Caco-2 (cell line): Measurements from ENCODE around the gene TP53BP2. TPM values are rescaled to one million over a fixed set of nuclear protein-coding genes. Genes with fewer than 3 reads are reported as not detected.

Experiments used
- BruUV-seq: library from RNA; stranded (reverse); fragments of 400-500 nt; replicated peaks from 2 replicates; lab custom pipeline; 2021; lab: Mats Ljungman, UMichigan
- CTCF ChIA-PET: fragments of 300-600 bp; sonication (Branson Sonifier 250); formaldehyde crosslinking; loops from one replicate; lab custom pipeline; 2022; ENCODE audit warnings: antibody characterized with exemption; lab: Charles Lee
- POLR2A ChIA-PET: fragments of 300-600 bp; sonication (Branson Sonifier 250); formaldehyde crosslinking; loops from one replicate; lab custom pipeline; 2022; ENCODE audit warnings: antibody characterized with exemption; lab: Charles Lee
- DNase-seq, 2 experiments: peaks; one replicate each; pipeline versions ENCODE4 v3.0.0 to v3.0.0-alpha.2; 2020 to 2022
- H3K27me3 ChIP-seq: replicated peaks from 2 replicates; pipeline ENCODE4 v1.6.0; 2011; ENCODE audit warnings: low read length; ENCODE audit not compliant: control insufficient read depth, insufficient read depth
- H3K36me3 ChIP-seq: 2 replicates; pipeline ENCODE4 v1.5.1; 2011; ENCODE audit warnings: low read length; ENCODE audit not compliant: control insufficient read depth, insufficient read depth
- H3K4me1 ChIP-seq: fragments of 250-450 bp; sonication (Bioruptor Pico); 2 replicates; pipeline ENCODE4 v1.5.1; 2020; ENCODE audit warnings: mild to moderate bottlenecking
- H3K4me3 ChIP-seq: 2 replicates; pipeline ENCODE4 v1.5.1; 2011; ENCODE audit warnings: low read depth, mild to moderate bottlenecking, control low read depth, low read length
- H3K9me3 ChIP-seq: fragments of 250-450 bp; sonication (Bioruptor Pico); 2 replicates; pipeline ENCODE4 v1.5.1; 2020; ENCODE audit warnings: mild to moderate bottlenecking, moderate library complexity
- H3K27ac Mint-ChIP-seq: one replicate; pipeline ENCODE4 v1.8.0; 2022; ENCODE audit warnings: mixed read lengths; ENCODE audit not compliant: unreplicated experiment
- H3K27me3 Mint-ChIP-seq: one replicate; pipeline ENCODE4 v1.8.0; 2022; ENCODE audit warnings: mixed read lengths; ENCODE audit not compliant: insufficient read depth, unreplicated experiment
- H3K36me3 Mint-ChIP-seq: one replicate; pipeline ENCODE4 v1.8.0; 2022; ENCODE audit warnings: mild to moderate bottlenecking, mixed read lengths; ENCODE audit not compliant: insufficient read depth, unreplicated experiment
- H3K4me1 Mint-ChIP-seq: one replicate; pipeline ENCODE4 v1.8.0; 2022; ENCODE audit warnings: low read depth, mixed read lengths; ENCODE audit not compliant: unreplicated experiment
- H3K4me3 Mint-ChIP-seq: one replicate; pipeline ENCODE4 v1.8.0; 2022; ENCODE audit warnings: mild to moderate bottlenecking, moderate library complexity, mixed read lengths; ENCODE audit not compliant: unreplicated experiment
- H3K9me3 Mint-ChIP-seq: one replicate; pipeline ENCODE4 v1.8.0; 2022; ENCODE audit warnings: mixed read lengths; ENCODE audit not compliant: unreplicated experiment
- CTCF ChIP-seq, 2 experiments: fragments of 200-600 bp in 1 of 2; IDR thresholded peaks; 1 replicate in 1 of 2; 2 replicates in 1 of 2; pipeline versions ENCODE4 v1.5.1 to v1.8.0; 2011 to 2022; ENCODE audit warnings: antibody characterized with exemption in 1 of 2, control low read depth in 1 of 2, inconsistent platforms in 1 of 2, low read depth in 1 of 2, low read length in 1 of 2, mild to moderate bottlenecking in 1 of 2, moderate library complexity in 1 of 2; ENCODE audit not compliant: insufficient read depth in 1 of 2, severe bottlenecking in 1 of 2, unreplicated experiment in 1 of 2
- intact Hi-C: fragments of 100-400 bp; cut with micrococcal nuclease; formaldehyde crosslinking; loops from one replicate; pipeline ENCODE4 v1.10.0; 2022; ENCODE audit not compliant: unreplicated experiment
- total RNA-seq: library from RNA; stranded (reverse); gene quantifications from 2 replicates; pipeline ENCODE4 v1.2.3, GENCODE V29; 2022

TP53BP2 gene
- total RNA-seq, 1 experiment from 2014 or later: 49.6 TPM

GRCh38 chr1:223864084-223864483, 18.3 kb upstream of the TP53BP2 start:
- CTCF ChIA-PET: no interaction called here
- TF ChIP-seq CTCF (IDR thresholded peaks at IDR 0.05; ENCODE audit: insufficient read depth in 1 of 2, low read depth in 1 of 2, low read length in 1 of 2, severe bottlenecking in 1 of 2, unreplicated experiment in 1 of 2): no peak
- POLR2A ChIA-PET: no interaction called here
- Histone ChIP-seq H3K36me3 (no peaks in the 10 kb centered on the region), H3K9me3 (no peaks in the 10 kb centered on the region), H3K4me1 (0 out of 2 replicates have a peak, but pooled peaks cover 5% of the 10 kb centered on the region), H3K27me3 (no peaks in the 10 kb centered on the region), H3K4me3 (no peak overlapping the region)
- H3K27me3 Mint-ChIP-seq: peaks cover 7% of the 10 kb centered on the region
- no peak overlapping the region for H3K4me3 Mint-ChIP-seq
- peaks cover 10% of the 10 kb centered on the region for H3K9me3 Mint-ChIP-seq
- intact Hi-C loops: no loop called here
- H3K36me3 Mint-ChIP-seq: no peaks in the 10 kb centered on the region
- DNase-seq: no peak
- no TSS peak for BruUV-seq
- no peak overlapping the region for H3K27ac Mint-ChIP-seq
- H3K4me1 Mint-ChIP-seq: peaks cover 11% of the 10 kb centered on the region

GRCh38 chr1:223861904-223862303, 16.2 kb upstream of the TP53BP2 start:
- Histone ChIP-seq H3K4me3 (no peak overlapping the region), H3K9me3 (no peaks in the 10 kb centered on the region), H3K36me3 (no peaks in the 10 kb centered on the region), H3K4me1 (0 out of 2 replicates have a peak, but pooled peaks cover 5% of the 10 kb centered on the region), H3K27me3 (no peaks in the 10 kb centered on the region)
- POLR2A ChIA-PET: no interaction called here
- CTCF ChIA-PET: no interaction called here
- H3K27ac Mint-ChIP-seq: no peak overlapping the region
- intact Hi-C loops: no loop called here
- DNase-seq: no peak
- H3K36me3 Mint-ChIP-seq: no peaks in the 10 kb centered on the region
- no peaks in the 10 kb centered on the region for H3K27me3 Mint-ChIP-seq
- no peak for TF ChIP-seq CTCF (IDR thresholded peaks at IDR 0.05; ENCODE audit: insufficient read depth in 1 of 2, low read depth in 1 of 2, low read length in 1 of 2, severe bottlenecking in 1 of 2, unreplicated experiment in 1 of 2)
- peaks cover 12% of the 10 kb centered on the region for H3K4me1 Mint-ChIP-seq
- H3K4me3 Mint-ChIP-seq: no peak overlapping the region
- H3K9me3 Mint-ChIP-seq: peaks cover 10% of the 10 kb centered on the region
- no TSS peak for BruUV-seq

GRCh38 chr1:223860051-223860622, 14.4 kb upstream of the TP53BP2 start:
- Mint-ChIP-seq H3K36me3 (no peaks in the 10 kb centered on the region), H3K27me3 (no peaks in the 10 kb centered on the region), H3K4me1 (peaks cover 12% of the 10 kb centered on the region), H3K27ac (no peak overlapping the region), H3K9me3 (no peaks in the 10 kb centered on the region), H3K4me3 (no peak overlapping the region)
- Histone ChIP-seq H3K9me3 (no peaks in the 10 kb centered on the region), H3K27me3 (no peaks in the 10 kb centered on the region), H3K4me1 (0 out of 2 replicates have a peak, but pooled peaks cover 5% of the 10 kb centered on the region), H3K36me3 (no peaks in the 10 kb centered on the region), H3K4me3 (no peak overlapping the region)
- no TSS peak for BruUV-seq
- intact Hi-C loops: no loop called here
- no peak for DNase-seq
- no peak for TF ChIP-seq CTCF (IDR thresholded peaks at IDR 0.05; ENCODE audit: insufficient read depth in 1 of 2, low read depth in 1 of 2, low read length in 1 of 2, severe bottlenecking in 1 of 2, unreplicated experiment in 1 of 2)
- ChIA-PET POLR2A (no interaction called here), CTCF (interaction anchor here (0.6 kb wide), 1 partner anchor 15 kb away, joined by 3 read pairs; no protein-coding TSS in a partner anchor)
